ENCODE data around the gene BMP8A. TPM values are rescaled to one million over a fixed set of nuclear protein-coding genes. Genes with fewer than 3 reads are reported as not detected.

The BMP8A gene
- total RNA-seq, 1 experiment from 2014 or later = 0.54 TPM

DNA sequence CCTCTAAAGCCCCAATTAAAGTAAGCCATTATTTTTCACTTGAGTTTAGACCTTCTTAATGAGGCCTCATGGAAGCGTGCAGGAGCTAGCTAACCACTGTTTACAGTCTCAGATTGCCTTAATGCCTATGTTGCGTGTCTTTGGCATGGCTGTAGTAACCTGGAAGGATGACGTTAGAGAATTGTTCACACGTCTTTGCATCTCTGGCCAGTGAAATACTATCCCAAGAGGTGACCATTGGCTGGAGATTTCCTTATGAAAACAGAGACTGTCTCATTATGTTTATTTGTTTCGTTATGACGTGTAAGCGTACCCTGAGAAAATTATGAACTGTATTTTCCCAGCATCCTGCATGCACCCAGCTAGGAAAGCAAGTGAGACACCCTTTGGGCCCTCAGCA, 18.6 kb upstream of the BMP8A start:
- Histone ChIP-seq H3K27me3 (ENCODE audit: control insufficient read depth, insufficient read depth, low read length) (no peaks in the 10 kb centered on the region), H3K27ac (ENCODE audit: low read length) (no peak overlapping the region), H3K9me3 (ENCODE audit: control insufficient read depth, insufficient read depth, low read depth, low read length) (no peaks in the 10 kb centered on the region), H3K4me3 (ENCODE audit: low read depth in 2 of 2, low read length in 2 of 2) (no peak overlapping the region), H3K36me3 (ENCODE audit: control insufficient read depth, insufficient read depth, low read length) (peaks cover 46% of the 10 kb centered on the region), H3K4me1 (ENCODE audit: control insufficient read depth, insufficient read depth, low read length) (no peaks in the 10 kb centered on the region)
- CTCF ChIA-PET = no interaction called here
- no peak for DNase-seq (ENCODE audit: low read depth, low spot score)
- no peak for ATAC-seq
- intact Hi-C loops (cut with micrococcal nuclease; ENCODE audit: unreplicated experiment) = no loop called here
- POLR2A ChIA-PET = interaction anchor here (0.5 kb wide), 1 partner anchor 131 kb away, joined by 13 read pairs; no protein-coding TSS in a partner anchor
- in situ Hi-C loops (cut with HindIII; ENCODE audit: low pct_unique_long_range_greater_than_20kb, low sequenced_read_pairs) = no loop called here
- no TSS peak for BruUV-seq (replicated peaks)
- TF ChIP-seq REST (IDR thresholded peaks at IDR 0.05; ENCODE audit: insufficient read depth in 1 of 2, low read depth in 2 of 2, low read length in 1 of 2) = no peak
- TF ChIP-seq POLR2AphosphoS5 (IDR thresholded peaks at IDR 0.05; ENCODE audit: low read depth, low read length) = no peak
- TF ChIP-seq SIN3A (IDR thresholded peaks at IDR 0.05; ENCODE audit: borderline replicate concordance, insufficient read depth, low read depth, low read length) = no peak
- no peak for TF ChIP-seq TCF7L2 (IDR thresholded peaks at IDR 0.05; ENCODE audit: low read depth, low read length)
- TF ChIP-seq CTCF (IDR thresholded peaks at IDR 0.05) = no peak

- TF ChIP-seq REST (IDR thresholded peaks at IDR 0.05; ENCODE audit: insufficient read depth in 1 of 2, low read depth in 2 of 2, low read length in 1 of 2) (no peak), TCF7L2 (IDR thresholded peaks at IDR 0.05; ENCODE audit: low read depth, low read length) (no peak), SIN3A (IDR thresholded peaks at IDR 0.05; ENCODE audit: borderline replicate concordance, insufficient read depth, low read depth, low read length) (no peak)
- intact Hi-C loops (cut with micrococcal nuclease; ENCODE audit: unreplicated experiment) = no loop called here
- H3K9me3 ChIP-seq (ENCODE audit: control insufficient read depth, insufficient read depth, low read depth, low read length) = no peaks in the 10 kb centered on the region
- H3K36me3 ChIP-seq (ENCODE audit: control insufficient read depth, insufficient read depth, low read length) = peaks cover 46% of the 10 kb centered on the region
- ATAC-seq (no peak), DNase-seq (ENCODE audit: low read depth, low spot score) (no peak)
- no peak overlapping the region for H3K4me3 ChIP-seq (ENCODE audit: low read depth in 2 of 2, low read length in 2 of 2)
- BruUV-seq (replicated peaks) = no TSS peak
- POLR2A ChIA-PET = interaction anchor here (0.5 kb wide), 1 partner anchor 130 kb away, joined by 13 read pairs; no protein-coding TSS in a partner anchor
- no peak overlapping the region for H3K27ac ChIP-seq (ENCODE audit: low read length)
- CTCF ChIA-PET = no interaction called here
- in situ Hi-C loops (cut with HindIII; ENCODE audit: low pct_unique_long_range_greater_than_20kb, low sequenced_read_pairs) = no loop called here
- no peaks in the 10 kb centered on the region for H3K4me1 ChIP-seq (ENCODE audit: control insufficient read depth, insufficient read depth, low read length)
- H3K27me3 ChIP-seq (ENCODE audit: control insufficient read depth, insufficient read depth, low read length) = no peaks in the 10 kb centered on the region
Observed at GRCh38 chr1:39473324-39473723, 18.1 kb upstream of the BMP8A start.

All from Panc1 (cell line).